22Rv1 (cell line): Measurements from ENCODE around the gene DTNA.

Source experiments
- ZFX ChIP-seq: fragments of 450-650 bp; IDR thresholded peaks from 2 replicates; pipeline ENCODE4 v1.6.1; 2017; ENCODE audit warnings: antibody characterized with exemption, borderline replicate concordance
- TF ChIP-seq, protein P1 (sequence below): fragments of 450-650 bp; IDR thresholded peaks from 2 replicates; pipeline ENCODE4 v1.5.1; 2017; ENCODE audit warnings: mild to moderate bottlenecking

DNA sequence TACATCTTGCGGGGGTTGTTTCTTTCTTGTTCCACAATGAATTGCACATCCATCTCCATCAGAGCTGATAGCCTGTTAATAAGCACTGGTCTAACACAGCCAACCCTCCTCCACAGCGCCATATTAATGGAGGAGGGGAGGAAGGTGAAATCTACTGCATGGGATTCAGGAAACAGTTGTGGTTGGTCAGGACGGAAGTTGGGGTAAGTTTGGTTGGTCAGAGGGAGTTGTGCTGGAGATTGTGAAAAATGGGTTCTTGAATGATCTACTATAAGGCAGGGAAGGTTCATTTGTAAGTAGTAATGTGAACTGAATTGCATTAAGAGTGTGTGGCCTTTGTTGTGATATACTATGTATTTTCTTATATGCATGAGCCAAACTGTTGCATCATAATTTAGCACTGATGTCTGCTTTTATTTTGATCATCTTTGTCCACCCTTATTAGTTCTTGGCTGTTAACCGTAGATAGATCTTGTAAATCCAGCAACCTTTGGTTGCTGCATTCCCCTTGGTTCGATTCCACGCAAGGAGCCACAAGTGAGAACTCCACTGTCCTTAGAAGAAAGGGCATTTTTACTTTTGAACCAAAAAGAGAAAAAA is 180.5 kb downstream of the DTNA start:
- TF ChIP-seq, protein P1, sequence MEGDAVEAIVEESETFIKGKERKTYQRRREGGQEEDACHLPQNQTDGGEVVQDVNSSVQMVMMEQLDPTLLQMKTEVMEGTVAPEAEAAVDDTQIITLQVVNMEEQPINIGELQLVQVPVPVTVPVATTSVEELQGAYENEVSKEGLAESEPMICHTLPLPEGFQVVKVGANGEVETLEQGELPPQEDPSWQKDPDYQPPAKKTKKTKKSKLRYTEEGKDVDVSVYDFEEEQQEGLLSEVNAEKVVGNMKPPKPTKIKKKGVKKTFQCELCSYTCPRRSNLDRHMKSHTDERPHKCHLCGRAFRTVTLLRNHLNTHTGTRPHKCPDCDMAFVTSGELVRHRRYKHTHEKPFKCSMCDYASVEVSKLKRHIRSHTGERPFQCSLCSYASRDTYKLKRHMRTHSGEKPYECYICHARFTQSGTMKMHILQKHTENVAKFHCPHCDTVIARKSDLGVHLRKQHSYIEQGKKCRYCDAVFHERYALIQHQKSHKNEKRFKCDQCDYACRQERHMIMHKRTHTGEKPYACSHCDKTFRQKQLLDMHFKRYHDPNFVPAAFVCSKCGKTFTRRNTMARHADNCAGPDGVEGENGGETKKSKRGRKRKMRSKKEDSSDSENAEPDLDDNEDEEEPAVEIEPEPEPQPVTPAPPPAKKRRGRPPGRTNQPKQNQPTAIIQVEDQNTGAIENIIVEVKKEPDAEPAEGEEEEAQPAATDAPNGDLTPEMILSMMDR, result no peak
- no peak for TF ChIP-seq ZFX
